GM23338 (cell line): ENCODE results near the gene FOXA2.

Experiments
- CREB1 ChIP-seq: fragments of 250-450 bp; sonication (Bioruptor Pico); IDR thresholded peaks from 2 replicates; pipeline ENCODE4 v1.5.0; 2020; ENCODE audit warnings: low read depth, mild to moderate bottlenecking, moderate library complexity
- EZH2 ChIP-seq: fragments of 200-600 bp; sonication (generic); IDR thresholded peaks from one replicate; pipeline ENCODE4 v1.8.0; 2017; ENCODE audit warnings: antibody characterized with exemption, mild to moderate bottlenecking, low read depth; ENCODE audit not compliant: unreplicated experiment
- EZH2phosphoT487 ChIP-seq: fragments of 200-600 bp; sonication (generic); IDR thresholded peaks from one replicate; pipeline ENCODE4 v1.8.1; 2018; ENCODE audit warnings: antibody characterized with exemption; ENCODE audit not compliant: unreplicated experiment
- JUNB ChIP-seq: IDR thresholded peaks from one replicate; pipeline ENCODE4 v1.6.1; 2016; ENCODE audit warnings: antibody characterized with exemption; ENCODE audit not compliant: unreplicated experiment
- NANOG ChIP-seq: IDR thresholded peaks from 2 replicates; pipeline ENCODE4 v1.6.1; 2016; ENCODE audit warnings: antibody characterized with exemption, borderline replicate concordance
- POLR2AphosphoS5 ChIP-seq: IDR thresholded peaks from 2 replicates; pipeline ENCODE4 v1.6.1; 2016; ENCODE audit warnings: antibody characterized with exemption, low read depth
- STAT1 ChIP-seq: IDR thresholded peaks from one replicate; pipeline ENCODE4 v1.6.1; 2016; ENCODE audit warnings: antibody characterized with exemption; ENCODE audit not compliant: unreplicated experiment
- TF ChIP-seq, protein P1 (sequence below), 2 experiments: fragments of 200-600 bp in 1 of 2; sonication (generic) in 1 of 2; conservative IDR thresholded peaks; 2 replicates each; pipeline versions ENCODE4 v1.5.1 to v1.6.1; 2016 to 2017; ENCODE audit warnings: antibody characterized with exemption in 2 of 2, low read depth in 2 of 2, mild to moderate bottlenecking in 2 of 2, moderate library complexity in 1 of 2
- TF ChIP-seq, protein P2 (sequence below): IDR thresholded peaks from one replicate; pipeline ENCODE4 v1.6.1; 2018; ENCODE audit warnings: antibody characterized with exemption; ENCODE audit not compliant: unreplicated experiment
- TF ChIP-seq, protein P3 (sequence below): IDR thresholded peaks from 2 replicates; pipeline ENCODE4 v1.6.1; 2016; ENCODE audit warnings: antibody characterized with exemption

DNA sequence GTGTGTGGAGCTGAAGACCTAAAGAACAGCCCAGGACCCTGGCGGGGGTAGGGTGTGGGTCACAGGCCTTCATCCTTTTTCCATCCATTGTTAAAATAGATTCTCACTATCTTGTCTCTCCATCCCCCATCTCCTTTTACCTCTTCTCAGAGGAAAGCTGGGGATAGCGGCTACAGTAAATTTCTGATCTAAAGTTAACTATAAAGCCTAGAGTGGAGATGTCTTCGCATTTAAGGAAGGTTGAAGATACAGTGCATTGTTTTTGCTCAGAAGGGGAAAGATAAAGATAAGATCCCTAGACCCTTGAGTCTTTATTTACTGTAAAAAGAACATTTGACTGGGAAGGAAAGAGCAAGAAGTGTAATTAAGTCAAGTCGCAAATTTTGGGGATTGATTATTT lies 8.6 kb downstream of the FOXA2 start:
- TF ChIP-seq, protein P1, sequence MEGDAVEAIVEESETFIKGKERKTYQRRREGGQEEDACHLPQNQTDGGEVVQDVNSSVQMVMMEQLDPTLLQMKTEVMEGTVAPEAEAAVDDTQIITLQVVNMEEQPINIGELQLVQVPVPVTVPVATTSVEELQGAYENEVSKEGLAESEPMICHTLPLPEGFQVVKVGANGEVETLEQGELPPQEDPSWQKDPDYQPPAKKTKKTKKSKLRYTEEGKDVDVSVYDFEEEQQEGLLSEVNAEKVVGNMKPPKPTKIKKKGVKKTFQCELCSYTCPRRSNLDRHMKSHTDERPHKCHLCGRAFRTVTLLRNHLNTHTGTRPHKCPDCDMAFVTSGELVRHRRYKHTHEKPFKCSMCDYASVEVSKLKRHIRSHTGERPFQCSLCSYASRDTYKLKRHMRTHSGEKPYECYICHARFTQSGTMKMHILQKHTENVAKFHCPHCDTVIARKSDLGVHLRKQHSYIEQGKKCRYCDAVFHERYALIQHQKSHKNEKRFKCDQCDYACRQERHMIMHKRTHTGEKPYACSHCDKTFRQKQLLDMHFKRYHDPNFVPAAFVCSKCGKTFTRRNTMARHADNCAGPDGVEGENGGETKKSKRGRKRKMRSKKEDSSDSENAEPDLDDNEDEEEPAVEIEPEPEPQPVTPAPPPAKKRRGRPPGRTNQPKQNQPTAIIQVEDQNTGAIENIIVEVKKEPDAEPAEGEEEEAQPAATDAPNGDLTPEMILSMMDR (conservative IDR thresholded peaks at IDR 0.05; ENCODE audit: low read depth in 2 of 2) = no peak
- TF ChIP-seq STAT1 (no peak), EZH2 (peak; percentile 92), JUNB (no peak), POLR2AphosphoS5 (no peak), CREB1 (CRISPR knock-in tag) (no peak), EZH2phosphoT487 (no peak), NANOG (no peak)
- TF ChIP-seq, protein P2, sequence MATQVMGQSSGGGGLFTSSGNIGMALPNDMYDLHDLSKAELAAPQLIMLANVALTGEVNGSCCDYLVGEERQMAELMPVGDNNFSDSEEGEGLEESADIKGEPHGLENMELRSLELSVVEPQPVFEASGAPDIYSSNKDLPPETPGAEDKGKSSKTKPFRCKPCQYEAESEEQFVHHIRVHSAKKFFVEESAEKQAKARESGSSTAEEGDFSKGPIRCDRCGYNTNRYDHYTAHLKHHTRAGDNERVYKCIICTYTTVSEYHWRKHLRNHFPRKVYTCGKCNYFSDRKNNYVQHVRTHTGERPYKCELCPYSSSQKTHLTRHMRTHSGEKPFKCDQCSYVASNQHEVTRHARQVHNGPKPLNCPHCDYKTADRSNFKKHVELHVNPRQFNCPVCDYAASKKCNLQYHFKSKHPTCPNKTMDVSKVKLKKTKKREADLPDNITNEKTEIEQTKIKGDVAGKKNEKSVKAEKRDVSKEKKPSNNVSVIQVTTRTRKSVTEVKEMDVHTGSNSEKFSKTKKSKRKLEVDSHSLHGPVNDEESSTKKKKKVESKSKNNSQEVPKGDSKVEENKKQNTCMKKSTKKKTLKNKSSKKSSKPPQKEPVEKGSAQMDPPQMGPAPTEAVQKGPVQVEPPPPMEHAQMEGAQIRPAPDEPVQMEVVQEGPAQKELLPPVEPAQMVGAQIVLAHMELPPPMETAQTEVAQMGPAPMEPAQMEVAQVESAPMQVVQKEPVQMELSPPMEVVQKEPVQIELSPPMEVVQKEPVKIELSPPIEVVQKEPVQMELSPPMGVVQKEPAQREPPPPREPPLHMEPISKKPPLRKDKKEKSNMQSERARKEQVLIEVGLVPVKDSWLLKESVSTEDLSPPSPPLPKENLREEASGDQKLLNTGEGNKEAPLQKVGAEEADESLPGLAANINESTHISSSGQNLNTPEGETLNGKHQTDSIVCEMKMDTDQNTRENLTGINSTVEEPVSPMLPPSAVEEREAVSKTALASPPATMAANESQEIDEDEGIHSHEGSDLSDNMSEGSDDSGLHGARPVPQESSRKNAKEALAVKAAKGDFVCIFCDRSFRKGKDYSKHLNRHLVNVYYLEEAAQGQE = no peak
- TF ChIP-seq, protein P3, sequence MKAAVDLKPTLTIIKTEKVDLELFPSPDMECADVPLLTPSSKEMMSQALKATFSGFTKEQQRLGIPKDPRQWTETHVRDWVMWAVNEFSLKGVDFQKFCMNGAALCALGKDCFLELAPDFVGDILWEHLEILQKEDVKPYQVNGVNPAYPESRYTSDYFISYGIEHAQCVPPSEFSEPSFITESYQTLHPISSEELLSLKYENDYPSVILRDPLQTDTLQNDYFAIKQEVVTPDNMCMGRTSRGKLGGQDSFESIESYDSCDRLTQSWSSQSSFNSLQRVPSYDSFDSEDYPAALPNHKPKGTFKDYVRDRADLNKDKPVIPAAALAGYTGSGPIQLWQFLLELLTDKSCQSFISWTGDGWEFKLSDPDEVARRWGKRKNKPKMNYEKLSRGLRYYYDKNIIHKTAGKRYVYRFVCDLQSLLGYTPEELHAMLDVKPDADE = no peak
